Memory B cell (primary cell): ENCODE measurements around the gene ZBTB40.
A peak's percentile ranks its signal among the peaks of the same experiment; 100 is the strongest.

Source experiments
- ATAC-seq: fragments of 150-1000 bp; cut with Tn5 transposase; 2 replicates; pipeline ENCODE4 v1.10.0; 2021; ENCODE audit warnings: low read depth, mild to moderate bottlenecking, moderate library complexity
- DNase-seq, 2 donors: peaks; one replicate each; pipeline ENCODE4 v3.0.0; 2022; ENCODE audit warnings: low spot score in 2 of 2
- H3K27ac Mint-ChIP-seq: one replicate; pipeline ENCODE4 v1.8.0; 2022; ENCODE audit warnings: mild to moderate bottlenecking, moderate library complexity, mixed read lengths
- H3K27me3 Mint-ChIP-seq: one replicate; pipeline ENCODE4 v1.8.0; 2022; ENCODE audit warnings: mixed read lengths
- H3K36me3 Mint-ChIP-seq: one replicate; pipeline ENCODE4 v1.8.0; 2022; ENCODE audit warnings: mild to moderate bottlenecking, mixed read lengths
- H3K4me1 Mint-ChIP-seq: one replicate; pipeline ENCODE4 v1.8.0; 2022; ENCODE audit warnings: mixed read lengths
- H3K4me3 Mint-ChIP-seq: one replicate; pipeline ENCODE4 v1.8.0; 2022; ENCODE audit warnings: mild to moderate bottlenecking, moderate library complexity, mixed read lengths
- H3K9me3 Mint-ChIP-seq: one replicate; pipeline ENCODE4 v1.8.0; 2022; ENCODE audit warnings: mixed read lengths

The ZBTB40 gene

DNA sequence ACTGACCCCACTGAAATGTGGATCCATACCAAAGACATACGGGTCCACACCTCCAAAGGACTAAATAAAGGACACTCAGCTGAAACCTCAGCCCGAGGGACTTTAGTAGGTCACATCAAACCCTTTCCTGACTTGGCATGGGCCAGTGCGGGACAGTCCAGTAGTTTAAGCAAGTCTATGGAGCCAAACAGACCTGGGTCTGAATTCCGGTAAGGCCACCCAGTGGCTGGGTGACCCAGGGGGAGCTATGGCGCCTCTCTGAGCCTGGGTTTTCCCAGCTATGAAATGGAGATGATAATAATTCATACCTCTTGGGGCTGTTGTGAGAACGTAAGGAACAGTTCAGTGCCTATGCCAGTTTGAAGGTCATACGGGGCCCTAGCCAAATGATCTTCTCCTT lies 36.2 kb upstream of the ZBTB40 start:
- Mint-ChIP-seq H3K4me1 (peaks cover 12% of the 10 kb centered on the region), H3K36me3 (no peaks in the 10 kb centered on the region), H3K9me3 (peaks cover 5% of the 10 kb centered on the region), H3K27ac (no peak overlapping the region), H3K27me3 (peaks cover 28% of the 10 kb centered on the region), H3K4me3 (no peak overlapping the region)
- DNase-seq (no peak), ATAC-seq (no peak)

DNA sequence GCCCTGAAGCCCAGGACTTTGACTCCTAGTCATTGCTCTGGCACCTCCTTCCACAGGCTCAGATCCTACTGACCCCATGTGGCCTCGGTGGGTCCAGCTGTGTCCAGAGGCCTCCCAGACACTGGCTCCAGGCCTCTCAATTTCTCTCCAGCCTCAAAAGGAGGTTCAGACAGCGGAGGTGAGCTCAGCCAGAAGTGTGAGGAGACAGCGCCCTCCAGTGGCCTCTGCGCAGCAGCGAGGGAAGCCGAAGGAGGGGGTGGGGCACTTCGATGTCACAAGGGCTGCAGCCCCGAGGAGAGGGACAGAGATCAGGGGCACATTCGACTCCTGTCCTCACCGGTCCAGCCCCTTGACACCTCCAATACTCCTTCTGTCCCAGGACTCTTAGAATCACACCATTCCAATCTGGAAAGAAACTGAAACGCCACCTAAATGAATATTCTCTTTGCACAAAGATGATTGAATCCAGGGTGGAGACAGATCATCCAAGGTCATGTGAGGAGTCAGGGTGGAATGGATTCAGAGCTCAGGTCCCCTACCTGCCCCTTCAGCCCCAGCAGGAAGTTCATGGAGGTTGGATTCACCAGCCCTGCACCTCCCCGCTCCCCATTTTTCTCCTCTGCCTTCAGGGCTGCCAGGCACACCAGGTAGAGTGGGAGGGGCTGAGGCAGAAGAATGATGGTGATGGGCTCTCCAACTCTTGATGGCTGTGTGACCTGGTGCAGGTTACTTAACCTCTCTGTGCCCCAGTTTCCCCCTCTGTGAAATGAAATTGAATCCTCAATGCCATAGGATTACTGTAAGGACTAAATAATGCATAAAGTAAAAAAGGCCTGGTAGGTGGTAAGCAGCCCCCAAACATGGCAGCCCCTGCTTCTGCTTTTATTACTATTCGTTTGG lies 34.8 kb upstream of the ZBTB40 start:
- DNase-seq (peak; percentile 63 to 77), ATAC-seq (peak; percentile 84)
- Mint-ChIP-seq H3K4me3 (no peak overlapping the region), H3K36me3 (no peaks in the 10 kb centered on the region), H3K27me3 (peaks cover 23% of the 10 kb centered on the region), H3K9me3 (no peaks in the 10 kb centered on the region), H3K4me1 (peaks cover 12% of the 10 kb centered on the region), H3K27ac (no peak overlapping the region)

DNA sequence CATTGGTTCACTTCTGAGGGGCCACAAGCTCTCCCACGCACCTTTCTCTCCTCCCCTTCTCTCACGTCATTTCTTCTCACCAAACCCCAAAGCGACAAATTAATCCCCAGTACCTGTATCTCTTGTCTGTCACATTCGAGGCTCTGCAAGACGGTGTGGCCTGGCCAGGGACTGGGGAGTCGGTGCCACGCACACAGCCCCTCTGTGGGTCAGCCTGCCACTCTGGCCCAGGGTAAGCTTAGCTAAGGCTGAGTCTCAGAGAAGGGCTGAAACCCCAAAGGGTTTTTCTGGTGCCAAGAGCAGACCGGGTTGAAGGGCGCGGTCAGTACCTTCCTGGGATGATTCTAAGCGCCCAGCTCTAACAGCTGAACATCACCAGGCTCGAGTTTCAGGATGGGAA lies 34.2 kb upstream of the ZBTB40 start:
- Mint-ChIP-seq H3K4me3 (no peak overlapping the region), H3K9me3 (no peaks in the 10 kb centered on the region), H3K36me3 (no peaks in the 10 kb centered on the region), H3K4me1 (peaks cover 12% of the 10 kb centered on the region), H3K27me3 (peaks cover 26% of the 10 kb centered on the region), H3K27ac (no peak overlapping the region)
- DNase-seq = no peak
- no peak for ATAC-seq

DNA sequence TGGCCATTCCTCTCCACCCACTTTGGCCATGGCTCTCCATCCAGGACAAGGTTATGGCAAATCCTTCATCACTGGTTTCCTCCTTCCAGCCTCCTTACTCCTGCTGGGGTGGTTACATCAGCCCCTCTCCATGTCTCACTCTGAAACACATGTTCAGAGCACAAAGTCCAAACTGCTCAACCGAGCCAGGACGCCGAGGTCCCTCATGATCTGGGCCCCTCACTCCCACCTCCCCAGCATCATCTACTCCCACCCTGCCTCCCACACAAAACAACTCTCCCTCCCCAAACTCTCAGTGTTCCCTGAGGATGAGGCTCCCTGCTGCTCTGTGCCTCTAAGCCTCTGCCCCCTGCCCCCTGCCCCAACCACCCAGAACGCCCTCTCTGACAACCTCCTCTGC lies 33.3 kb upstream of the ZBTB40 start:
- Mint-ChIP-seq H3K27ac (no peak overlapping the region), H3K27me3 (peaks cover 26% of the 10 kb centered on the region), H3K4me1 (peaks cover 12% of the 10 kb centered on the region), H3K36me3 (no peaks in the 10 kb centered on the region), H3K4me3 (no peak overlapping the region), H3K9me3 (no peaks in the 10 kb centered on the region)
- DNase-seq (no peak), ATAC-seq (no peak)

DNA sequence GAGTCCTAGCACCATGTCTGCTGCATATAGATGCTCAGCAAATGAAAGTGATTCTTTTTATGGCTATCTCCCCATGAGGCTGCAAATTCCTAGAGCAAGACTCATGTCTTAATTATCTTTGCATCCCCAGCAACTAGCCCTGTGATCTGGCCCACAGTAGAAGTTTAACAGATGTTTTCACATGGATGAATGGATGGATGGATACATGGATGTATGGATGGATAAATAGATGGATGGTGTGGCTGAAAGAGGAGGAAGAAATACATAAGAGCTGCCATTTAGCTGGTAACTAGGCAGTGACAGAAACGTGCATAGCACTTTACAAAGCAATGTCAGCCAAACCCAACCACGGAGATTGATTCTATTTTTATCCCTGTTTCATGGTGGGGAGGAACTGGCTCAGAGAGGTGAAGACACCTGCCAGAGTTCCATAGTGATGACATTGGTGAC lies 32.7 kb upstream of the ZBTB40 start:
- Mint-ChIP-seq H3K27me3 (peaks cover 26% of the 10 kb centered on the region), H3K27ac (no peak overlapping the region), H3K36me3 (no peaks in the 10 kb centered on the region), H3K9me3 (no peaks in the 10 kb centered on the region), H3K4me3 (no peak overlapping the region), H3K4me1 (peaks cover 12% of the 10 kb centered on the region)
- no peak for ATAC-seq
- no peak for DNase-seq

DNA sequence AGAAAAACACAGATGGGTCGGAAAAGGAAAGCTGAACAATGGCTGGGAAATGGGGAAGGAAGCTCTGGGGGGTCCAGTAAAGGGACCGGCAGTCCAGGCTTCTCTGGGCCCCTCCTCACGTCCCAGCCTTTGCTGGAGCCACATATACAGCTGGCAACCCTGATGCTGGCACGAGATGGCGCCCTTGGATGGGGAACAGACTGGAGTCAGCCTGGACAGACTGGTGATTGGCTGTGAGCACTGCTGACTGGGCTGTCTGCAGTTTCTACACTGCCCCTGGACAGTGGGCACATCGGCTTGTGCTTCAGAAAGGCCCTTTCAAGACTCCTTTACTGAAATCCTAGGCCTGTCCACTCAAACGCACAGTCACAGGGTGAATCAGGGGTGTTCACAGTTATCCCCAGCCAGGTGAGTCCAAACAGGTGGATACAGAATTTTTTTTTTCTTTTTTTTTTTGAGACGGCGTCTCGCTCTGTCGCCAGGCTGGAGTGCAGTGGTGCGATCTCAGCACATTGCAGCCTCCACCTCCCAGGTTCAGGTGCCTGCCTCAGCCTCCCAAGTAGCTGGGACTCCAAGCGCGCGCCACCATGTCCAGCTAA lies 31.1 kb upstream of the ZBTB40 start:
- DNase-seq = peak; percentile 19 to 25
- no peak overlapping the region for H3K4me3 Mint-ChIP-seq
- peaks cover 12% of the 10 kb centered on the region for H3K4me1 Mint-ChIP-seq
- no peak overlapping the region for H3K27ac Mint-ChIP-seq
- no peaks in the 10 kb centered on the region for H3K36me3 Mint-ChIP-seq
- ATAC-seq = peak; percentile 53
- no peaks in the 10 kb centered on the region for H3K9me3 Mint-ChIP-seq
- peaks cover 26% of the 10 kb centered on the region for H3K27me3 Mint-ChIP-seq

DNA sequence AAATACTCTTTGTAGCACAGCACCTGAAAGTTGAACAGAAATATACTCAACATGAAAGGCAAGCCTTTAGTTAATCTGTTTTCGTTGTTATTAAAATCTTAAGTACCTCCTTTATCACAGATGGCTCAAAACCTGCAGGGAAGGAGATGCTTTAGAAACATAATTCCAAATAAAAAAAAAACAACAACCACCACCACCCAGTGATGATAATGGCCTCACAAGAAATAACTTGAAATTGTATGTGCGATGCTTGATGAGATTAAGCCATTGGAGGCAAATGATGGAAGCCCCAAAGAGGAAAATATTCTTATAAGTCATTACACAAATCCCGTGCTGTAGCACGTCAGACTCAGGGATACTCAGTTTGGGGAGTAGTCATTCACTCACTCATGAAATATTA lies 24.9 kb upstream of the ZBTB40 start:
- H3K36me3 Mint-ChIP-seq = no peaks in the 10 kb centered on the region

DNA sequence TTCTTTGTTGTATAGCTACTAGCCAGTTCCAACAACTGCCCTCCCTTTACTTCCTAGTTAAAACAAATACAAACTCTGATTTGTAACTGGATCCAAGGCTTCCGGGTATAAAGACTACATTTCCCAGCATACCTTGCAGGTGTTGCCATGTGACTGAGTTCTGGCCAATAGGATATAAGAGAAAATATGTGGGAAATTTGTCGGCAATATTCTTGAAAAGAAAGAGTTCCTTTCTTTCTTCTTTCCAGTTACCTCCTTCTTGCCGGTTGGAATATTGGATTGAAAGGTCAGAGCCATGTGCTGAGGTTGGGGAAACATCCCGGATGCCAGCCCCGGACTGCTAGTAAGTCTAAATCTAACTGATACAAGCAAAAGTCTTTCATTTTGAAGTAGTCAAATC lies 23.0 kb upstream of the ZBTB40 start:
- Mint-ChIP-seq H3K27me3 (no peaks in the 10 kb centered on the region), H3K4me1 (peaks cover 4% of the 10 kb centered on the region), H3K27ac (no peak overlapping the region), H3K4me3 (peak overlapping the region; percentile 75), H3K36me3 (no peaks in the 10 kb centered on the region), H3K9me3 (peaks cover 4% of the 10 kb centered on the region)
- DNase-seq = peak in 1 of 2 donors; percentile 32
- peak; percentile 81 for ATAC-seq

More for the DNA sequence above, 24.9 kb upstream of the ZBTB40 start:
- H3K4me3 Mint-ChIP-seq = no peak overlapping the region
- no peak overlapping the region for H3K27ac Mint-ChIP-seq
- no peaks in the 10 kb centered on the region for H3K4me1 Mint-ChIP-seq
- DNase-seq = no peak
- ATAC-seq = no peak
- H3K27me3 Mint-ChIP-seq = peaks cover 4% of the 10 kb centered on the region
- H3K9me3 Mint-ChIP-seq = peaks cover 4% of the 10 kb centered on the region

DNA sequence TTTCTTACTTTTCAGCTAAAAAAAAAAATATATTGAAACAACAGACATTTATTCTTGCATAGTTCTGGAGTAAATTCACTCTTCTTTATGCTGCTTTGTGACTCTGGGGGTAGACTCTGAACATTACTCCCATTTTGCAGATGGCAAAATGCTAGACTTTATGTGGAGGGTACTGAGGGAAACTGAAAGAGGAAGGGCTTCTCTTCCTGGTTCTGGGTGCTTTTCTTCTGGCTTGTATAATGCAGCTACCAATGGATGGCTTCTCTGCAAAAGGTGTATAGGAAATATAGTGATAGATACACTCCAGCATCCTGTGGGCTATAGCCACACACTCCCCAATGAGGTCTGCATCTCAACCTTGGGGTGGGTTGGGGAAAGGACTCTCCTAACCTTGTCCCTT lies 19.7 kb upstream of the ZBTB40 start:
- H3K27me3 Mint-ChIP-seq = peaks cover 3% of the 10 kb centered on the region
- no peaks in the 10 kb centered on the region for H3K36me3 Mint-ChIP-seq
- H3K4me3 Mint-ChIP-seq = no peak overlapping the region
- H3K4me1 Mint-ChIP-seq = peaks cover 4% of the 10 kb centered on the region
- DNase-seq (no peak), ATAC-seq (peak; percentile 39)
- peaks cover 4% of the 10 kb centered on the region for H3K9me3 Mint-ChIP-seq
- no peak overlapping the region for H3K27ac Mint-ChIP-seq

DNA sequence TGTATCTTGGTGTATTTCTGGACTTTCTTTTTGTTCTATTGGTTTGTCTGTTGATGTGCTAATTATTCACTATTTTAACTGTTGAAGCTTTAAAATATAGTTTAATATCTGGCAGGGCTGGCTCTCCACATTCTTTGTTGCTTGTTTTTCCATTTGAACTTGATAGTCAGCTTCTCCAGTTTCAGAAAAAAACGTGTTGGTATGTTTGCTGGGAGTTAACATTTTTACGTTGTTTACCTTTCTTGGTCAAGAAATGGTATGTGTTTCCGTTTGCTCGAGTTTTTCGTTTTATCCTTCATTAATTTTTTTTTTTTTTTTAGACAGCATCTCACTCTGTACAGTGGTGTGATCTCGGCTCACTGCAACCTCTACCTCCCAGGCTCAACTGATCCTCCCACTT lies 16.9 kb upstream of the ZBTB40 start:
- Mint-ChIP-seq H3K27ac (no peak overlapping the region), H3K36me3 (no peaks in the 10 kb centered on the region), H3K4me3 (no peak overlapping the region), H3K27me3 (peaks cover 3% of the 10 kb centered on the region), H3K4me1 (peaks cover 4% of the 10 kb centered on the region), H3K9me3 (peaks cover 1% of the 10 kb centered on the region)
- no peak for ATAC-seq
- DNase-seq = no peak

DNA sequence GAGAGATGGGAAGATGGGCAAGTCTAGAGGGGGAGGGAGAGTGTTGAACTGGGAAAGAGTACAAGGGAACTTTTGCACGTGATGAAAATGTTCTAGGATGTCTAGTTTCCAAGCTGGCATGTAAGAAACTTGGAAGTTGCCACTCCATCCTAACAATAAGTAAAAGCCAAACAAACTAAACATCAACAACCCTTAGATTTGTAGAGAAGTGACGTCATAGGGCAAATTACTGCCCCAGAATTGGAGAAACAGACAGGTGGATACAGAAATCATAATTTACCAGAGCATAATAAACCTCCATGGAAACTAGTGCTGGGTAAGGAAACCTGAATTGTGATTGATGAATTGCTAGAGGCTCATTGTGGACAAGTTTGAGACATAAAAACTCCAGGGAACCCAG lies 14.7 kb upstream of the ZBTB40 start:
- Mint-ChIP-seq H3K4me1 (peaks cover 3% of the 10 kb centered on the region), H3K36me3 (peaks cover 4% of the 10 kb centered on the region), H3K4me3 (no peak overlapping the region), H3K27me3 (peaks cover 3% of the 10 kb centered on the region), H3K27ac (no peak overlapping the region), H3K9me3 (peaks cover 12% of the 10 kb centered on the region)
- no peak for ATAC-seq
- DNase-seq = no peak

DNA sequence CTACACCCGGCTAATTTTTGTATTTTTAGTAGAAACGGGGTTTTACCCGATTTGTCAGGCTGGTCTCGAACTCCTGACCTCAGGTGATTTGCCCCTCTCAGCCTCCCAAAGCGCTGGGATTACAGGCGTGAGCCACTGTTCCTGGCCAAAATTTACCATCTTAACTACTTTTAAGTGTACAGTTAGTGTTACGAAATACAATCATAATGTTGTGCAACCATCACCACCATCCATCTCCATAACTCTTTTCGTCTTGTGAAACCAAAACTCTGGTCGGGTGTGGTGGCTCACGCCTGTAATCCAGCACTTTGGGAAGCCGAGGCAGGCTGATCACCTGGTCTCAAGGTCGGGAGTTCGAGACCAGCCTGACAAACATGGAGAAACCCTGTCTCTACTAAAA lies 14.1 kb upstream of the ZBTB40 start:
- no peak for ATAC-seq
- no peak overlapping the region for H3K27ac Mint-ChIP-seq

DNA sequence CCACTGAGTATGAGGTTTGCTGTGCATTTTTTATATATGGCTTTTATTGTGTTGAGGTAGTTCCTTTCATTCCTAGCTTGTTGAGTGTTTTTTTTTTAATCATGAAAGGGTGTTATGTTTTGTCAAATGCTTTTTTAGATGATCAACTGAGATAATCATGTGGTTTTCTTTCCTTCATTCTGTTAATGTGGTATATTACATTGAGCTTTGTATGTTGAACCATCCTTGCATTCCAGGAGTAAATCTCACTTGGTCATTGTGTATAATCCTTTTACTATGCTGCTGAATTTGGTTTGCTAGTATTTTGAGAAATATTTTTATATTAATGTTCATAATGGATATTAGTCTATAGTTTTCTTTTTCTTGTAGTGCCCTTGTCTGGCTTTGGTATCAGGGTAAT lies 11.1 kb upstream of the ZBTB40 start:
- H3K27me3 Mint-ChIP-seq = peaks cover 9% of the 10 kb centered on the region
- no peak overlapping the region for H3K4me3 Mint-ChIP-seq
- H3K27ac Mint-ChIP-seq = no peak overlapping the region
- H3K36me3 Mint-ChIP-seq = peaks cover 4% of the 10 kb centered on the region
- peaks cover 12% of the 10 kb centered on the region for H3K9me3 Mint-ChIP-seq
- H3K4me1 Mint-ChIP-seq = no peaks in the 10 kb centered on the region
- DNase-seq (no peak), ATAC-seq (no peak)

More for the DNA sequence above, 14.1 kb upstream of the ZBTB40 start:
- Mint-ChIP-seq H3K4me3 (no peak overlapping the region), H3K9me3 (peaks cover 12% of the 10 kb centered on the region), H3K36me3 (peaks cover 4% of the 10 kb centered on the region), H3K4me1 (no peaks in the 10 kb centered on the region), H3K27me3 (peaks cover 8% of the 10 kb centered on the region)
- no peak for DNase-seq

DNA sequence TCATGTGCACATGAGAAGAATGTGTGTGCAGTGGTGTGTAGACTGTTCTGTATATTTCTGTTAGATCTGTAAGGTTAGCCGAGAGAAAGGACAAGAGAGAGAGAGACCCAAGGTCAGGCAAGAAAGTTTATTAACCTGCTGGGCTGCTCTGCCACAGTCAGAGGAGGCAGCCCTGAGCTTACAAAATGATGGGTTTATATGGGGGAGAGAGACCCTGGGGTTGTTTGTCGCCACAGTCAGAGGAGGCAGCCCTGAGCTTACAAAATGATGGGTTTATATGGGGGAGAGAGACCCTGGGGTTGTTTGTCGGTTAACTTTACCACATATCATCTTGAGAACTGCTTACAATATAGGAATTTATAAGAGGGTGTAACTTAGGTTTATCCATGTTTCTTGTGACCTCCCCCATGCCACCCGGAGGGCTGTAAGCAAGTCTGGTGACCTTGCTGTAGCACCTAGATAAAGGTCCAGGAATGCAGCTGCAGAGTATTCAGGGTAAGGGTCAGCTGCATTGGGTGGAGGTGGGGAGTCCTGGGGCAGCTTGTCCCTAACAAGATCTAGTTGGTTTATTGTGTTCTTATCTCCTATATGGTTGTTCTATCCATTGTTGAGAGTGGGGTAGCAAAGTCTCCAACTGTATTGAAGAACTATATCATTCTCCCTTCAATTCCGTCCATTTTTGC lies 9.3 kb upstream of the ZBTB40 start:
- DNase-seq = no peak
- no peak overlapping the region for H3K4me3 Mint-ChIP-seq
- H3K9me3 Mint-ChIP-seq = peaks cover 12% of the 10 kb centered on the region
- ATAC-seq = no peak
- no peak overlapping the region for H3K27ac Mint-ChIP-seq
- H3K4me1 Mint-ChIP-seq = no peaks in the 10 kb centered on the region
- peaks cover 4% of the 10 kb centered on the region for H3K36me3 Mint-ChIP-seq
- peaks cover 8% of the 10 kb centered on the region for H3K27me3 Mint-ChIP-seq
